ENCODE data around the gene SNRPD3.
A peak's percentile ranks its signal among the peaks of the same experiment; 100 is the strongest.

SNRPD3 gene

DNA sequence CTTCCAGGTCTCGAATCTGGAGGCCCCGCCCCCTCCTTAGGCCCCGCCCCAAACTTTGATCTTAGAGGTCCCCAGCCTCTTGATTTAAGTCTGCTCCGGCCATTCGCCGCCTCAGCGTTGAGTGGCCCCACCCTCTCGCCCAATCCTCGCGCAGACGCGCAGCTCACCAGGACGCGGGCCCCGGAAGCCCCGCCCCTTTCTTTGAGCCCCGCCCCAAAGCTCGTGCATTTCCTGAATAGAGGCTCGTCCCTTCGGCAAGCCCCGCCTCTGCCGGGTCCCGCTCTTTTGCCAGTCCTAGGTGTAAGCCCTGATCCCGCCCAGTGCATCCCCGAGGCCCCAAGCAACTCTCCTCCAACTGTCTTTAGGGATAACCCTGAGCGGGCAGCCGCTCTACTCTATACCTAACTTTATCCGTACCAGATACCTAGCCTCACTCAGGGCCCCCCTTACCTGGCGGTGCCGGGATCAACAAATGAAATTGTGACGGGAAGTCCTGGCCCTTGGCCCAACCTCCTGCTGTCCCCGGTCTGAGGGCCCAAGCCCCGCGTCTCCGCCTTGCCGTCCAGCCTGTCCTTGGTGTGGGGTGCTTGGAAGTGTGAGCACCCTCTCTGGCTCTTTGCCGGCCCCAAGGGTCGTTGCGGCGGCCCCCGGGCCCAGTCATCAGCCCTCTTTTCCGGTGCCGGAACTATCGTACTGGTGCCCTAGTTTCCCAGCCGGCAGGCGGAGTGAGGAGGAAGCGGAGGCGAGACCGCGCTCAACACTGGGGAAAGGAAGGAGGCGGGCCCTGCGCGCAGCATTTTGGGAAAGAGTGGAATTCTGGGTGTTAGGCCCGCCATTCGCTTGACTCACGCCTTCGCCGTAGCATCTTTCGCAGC lies at the start of gene SNRPD3:
Gene SNRPD3 (plus strand): TSS at position 835 of the 875 bp plus-strand sequence. CDS start 1,676 bp downstream, outside the sequence.
- Mint-ChIP-seq H3K27me3 (no peaks in the 10 kb centered on the region), H3K4me3 (peak within 1 kb of the TSS; percentile 96), H3K36me3 (peaks cover 42% of the 10 kb centered on the region), H3K27ac (peak within 1 kb of the TSS; percentile 99), H3K9me3 (no peaks in the 10 kb centered on the region), H3K4me1 (peaks cover 70% of the 10 kb centered on the region)
- DNase-seq, result peak; percentile 100
- CTCF ChIA-PET, result no interaction called here

DNA sequence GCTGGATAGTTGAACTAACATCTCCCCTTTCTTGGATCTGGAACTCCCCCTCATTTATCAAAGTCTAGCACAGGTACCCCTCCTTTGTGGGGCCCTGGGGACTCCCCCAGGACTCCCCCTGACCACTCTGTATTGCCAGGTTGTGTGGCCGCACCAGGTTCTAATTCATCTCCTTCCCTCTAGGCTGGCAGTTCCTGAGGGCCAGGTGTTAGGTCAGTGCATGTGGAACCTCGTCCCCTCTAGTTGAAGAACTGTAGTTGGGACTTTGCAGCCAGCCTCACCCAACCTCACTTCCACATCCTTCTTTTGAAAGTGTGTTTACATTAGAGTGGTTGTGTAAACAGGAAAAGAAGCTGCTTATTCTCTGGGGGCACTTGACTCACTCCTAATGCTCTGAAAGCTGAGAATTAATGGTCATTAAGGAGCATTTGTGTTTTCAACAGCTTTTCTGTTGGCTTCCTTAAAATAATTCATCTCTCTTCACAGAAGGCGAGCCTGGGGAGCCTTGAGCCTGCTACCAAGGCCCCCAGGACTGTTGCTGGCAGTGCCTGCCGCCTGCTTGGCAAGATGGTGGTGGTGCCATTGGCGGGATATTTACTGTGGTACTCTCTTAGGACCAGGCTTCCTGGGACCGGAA lies 48.9 kb upstream of the SNRPD3 start:
- no peaks in the 10 kb centered on the region for H3K36me3 Mint-ChIP-seq
- H3K9me3 Mint-ChIP-seq, result no peaks in the 10 kb centered on the region
- no peak for DNase-seq
- peaks cover 21% of the 10 kb centered on the region for H3K27me3 Mint-ChIP-seq
- H3K4me3 Mint-ChIP-seq, result no peak overlapping the region
- CTCF ChIA-PET, result interaction anchor here (0.8 to 1.4 kb wide), 3 partner anchors 15 to 84 kb away, joined by 3 to 5 read pairs (median 3); no protein-coding TSS in a partner anchor
- no peak overlapping the region for H3K27ac Mint-ChIP-seq
- peaks cover 28% of the 10 kb centered on the region for H3K4me1 Mint-ChIP-seq

DNA sequence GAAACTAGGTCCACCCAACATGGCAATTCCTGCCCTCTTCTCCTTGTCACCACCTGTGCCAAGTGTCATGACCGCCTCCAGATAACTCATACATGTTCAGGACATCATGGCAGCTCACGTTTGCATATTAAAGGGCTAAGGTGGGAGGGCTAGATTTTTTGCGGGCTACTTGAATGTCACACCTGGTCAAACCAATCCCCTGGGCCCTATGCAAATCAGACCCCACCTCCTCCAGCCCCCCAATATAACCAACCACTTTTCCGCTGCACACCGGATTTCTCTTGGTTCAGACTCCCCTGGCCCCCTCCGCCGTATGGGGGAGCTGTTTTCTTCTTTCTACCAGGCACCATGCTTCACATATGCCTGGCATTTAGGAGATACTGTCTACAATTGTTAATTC lies 48.1 kb upstream of the SNRPD3 start:
- no peak for DNase-seq
- Mint-ChIP-seq H3K27me3 (peaks cover 15% of the 10 kb centered on the region), H3K9me3 (no peaks in the 10 kb centered on the region), H3K27ac (no peak overlapping the region), H3K36me3 (no peaks in the 10 kb centered on the region), H3K4me1 (peaks cover 33% of the 10 kb centered on the region), H3K4me3 (no peak overlapping the region)
- CTCF ChIA-PET, result interaction anchor here (0.6 to 1.4 kb wide), 4 partner anchors 14 to 83 kb away, joined by 3 to 5 read pairs (median 3); no protein-coding TSS in a partner anchor

DNA sequence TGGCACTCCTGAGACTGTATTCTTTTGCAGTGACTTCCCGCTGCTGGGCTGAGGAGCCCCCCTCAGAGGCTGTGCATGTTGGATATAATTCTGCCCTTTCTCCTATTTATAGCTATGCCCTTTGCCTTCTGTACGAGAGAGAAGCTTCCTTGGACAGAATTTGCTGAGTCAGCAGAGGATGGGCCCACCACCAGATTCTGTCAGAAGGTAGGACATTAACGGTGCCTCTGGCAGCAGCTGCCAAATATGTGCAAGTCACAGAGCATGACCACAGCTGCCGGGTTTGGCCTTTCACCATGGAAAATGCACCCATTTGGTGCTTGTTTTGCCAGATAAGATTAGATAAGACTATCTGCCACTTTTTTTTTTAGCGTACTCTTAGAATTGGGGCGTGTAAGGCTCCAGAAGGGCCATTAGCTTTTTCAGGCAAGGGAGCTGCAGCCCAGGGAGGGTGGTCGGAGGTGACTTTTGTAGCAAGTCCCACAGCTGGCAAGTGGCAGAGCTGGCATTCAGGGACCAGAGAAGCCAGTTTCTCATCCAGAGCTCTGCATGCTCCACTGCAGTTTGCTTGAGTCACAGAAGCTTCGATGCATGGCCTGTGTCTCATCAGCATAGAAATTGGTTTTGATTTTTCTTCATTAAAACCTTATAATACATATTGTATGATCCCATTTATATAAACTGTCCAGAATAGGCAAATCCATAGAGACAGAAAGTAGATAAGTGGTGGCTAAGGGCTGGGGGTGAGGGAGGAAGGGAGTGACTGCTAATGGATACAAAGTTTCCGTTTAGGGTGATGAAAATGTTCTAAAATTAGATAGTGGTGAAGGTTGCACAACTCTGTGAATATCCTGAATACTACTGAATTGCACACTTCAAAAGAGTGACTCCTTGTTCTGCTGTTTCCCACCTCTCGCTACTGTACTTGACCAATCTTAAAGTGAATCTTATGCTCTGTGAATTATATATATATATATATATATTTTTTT lies 44.9 kb upstream of the SNRPD3 start:
- no peak overlapping the region for H3K27ac Mint-ChIP-seq

DNA sequence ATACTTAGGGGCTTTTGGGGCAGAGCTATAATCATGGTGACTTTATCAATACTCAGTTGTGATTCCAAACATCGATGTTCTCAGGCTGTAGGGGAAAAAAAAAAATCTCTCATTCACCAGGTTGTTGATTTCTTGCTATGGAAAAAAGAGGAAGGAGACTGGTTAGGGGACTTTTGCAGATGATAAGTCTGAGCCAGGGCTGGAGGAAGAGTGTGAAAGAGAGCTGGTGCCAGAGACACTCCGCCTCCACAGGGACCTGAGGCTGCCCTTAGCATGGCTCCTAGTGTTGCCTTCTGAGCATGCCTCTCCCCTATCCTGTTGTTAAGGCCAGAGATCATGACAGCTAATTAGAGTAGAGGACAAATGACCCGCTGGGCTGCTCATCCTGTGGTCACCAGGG lies 43.8 kb upstream of the SNRPD3 start:
- CTCF ChIA-PET, result interaction anchor here (0.8 kb wide), 1 partner anchor 9 kb away, joined by 4 read pairs; no protein-coding TSS in a partner anchor
- Mint-ChIP-seq H3K36me3 (no peaks in the 10 kb centered on the region), H3K4me3 (no peak overlapping the region), H3K27ac (no peak overlapping the region), H3K9me3 (no peaks in the 10 kb centered on the region), H3K4me1 (peaks cover 27% of the 10 kb centered on the region), H3K27me3 (peaks cover 40% of the 10 kb centered on the region)
- no peak for DNase-seq

More for the DNA sequence above, 44.9 kb upstream of the SNRPD3 start:
- CTCF ChIA-PET, result interaction anchor here (0.5 to 0.9 kb wide), 2 partner anchors 11 to 228 kb away, joined by 4 to 5 read pairs; no protein-coding TSS in a partner anchor
- Mint-ChIP-seq H3K4me3 (no peak overlapping the region), H3K36me3 (no peaks in the 10 kb centered on the region), H3K4me1 (peaks cover 31% of the 10 kb centered on the region), H3K27me3 (peaks cover 30% of the 10 kb centered on the region), H3K9me3 (no peaks in the 10 kb centered on the region)
- DNase-seq, result no peak

DNA sequence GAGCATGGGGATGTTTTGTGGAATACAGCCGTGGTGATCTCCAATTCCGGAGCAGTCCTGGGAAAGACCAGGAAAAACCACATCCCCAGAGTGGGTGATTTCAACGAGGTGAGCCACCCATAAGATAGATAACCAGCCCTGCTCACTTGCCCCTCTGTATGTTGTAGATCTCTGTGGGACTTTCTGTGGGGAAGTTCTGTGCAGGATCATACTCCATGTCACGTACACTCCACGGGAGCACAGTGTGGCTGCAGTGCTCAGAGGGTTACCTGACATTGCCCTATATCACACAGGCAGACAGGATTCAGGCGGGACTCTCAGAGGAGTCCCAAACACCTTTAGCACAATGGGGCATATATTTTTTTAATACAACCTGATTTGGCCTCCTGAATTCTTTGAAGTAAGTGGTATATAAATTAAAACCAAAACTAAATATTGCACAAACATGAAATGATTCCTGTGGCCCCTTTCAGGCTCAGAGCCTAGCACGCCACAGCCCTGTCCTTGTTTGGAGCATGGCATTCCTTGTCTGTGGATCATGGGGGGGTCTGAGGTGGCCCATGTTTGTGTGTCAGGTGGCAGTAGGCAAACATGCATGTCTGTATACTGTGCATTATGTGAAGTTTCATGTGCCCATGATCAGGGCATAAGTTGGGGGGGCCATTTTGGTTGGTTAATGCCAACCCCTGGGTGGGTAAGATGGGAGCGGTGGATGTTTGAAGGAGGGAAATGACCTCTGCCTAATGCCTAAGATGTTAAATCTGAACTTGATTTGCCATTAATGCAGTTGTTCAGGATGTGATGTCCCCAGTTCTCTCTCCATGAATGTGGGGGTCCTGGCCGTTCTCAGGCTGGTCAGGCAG lies 42.2 kb upstream of the SNRPD3 start:
- Mint-ChIP-seq H3K36me3 (no peaks in the 10 kb centered on the region), H3K4me3 (no peak overlapping the region), H3K9me3 (no peaks in the 10 kb centered on the region), H3K4me1 (peaks cover 23% of the 10 kb centered on the region), H3K27ac (no peak overlapping the region), H3K27me3 (peaks cover 43% of the 10 kb centered on the region)
- DNase-seq, result no peak
- CTCF ChIA-PET, result no interaction called here

DNA sequence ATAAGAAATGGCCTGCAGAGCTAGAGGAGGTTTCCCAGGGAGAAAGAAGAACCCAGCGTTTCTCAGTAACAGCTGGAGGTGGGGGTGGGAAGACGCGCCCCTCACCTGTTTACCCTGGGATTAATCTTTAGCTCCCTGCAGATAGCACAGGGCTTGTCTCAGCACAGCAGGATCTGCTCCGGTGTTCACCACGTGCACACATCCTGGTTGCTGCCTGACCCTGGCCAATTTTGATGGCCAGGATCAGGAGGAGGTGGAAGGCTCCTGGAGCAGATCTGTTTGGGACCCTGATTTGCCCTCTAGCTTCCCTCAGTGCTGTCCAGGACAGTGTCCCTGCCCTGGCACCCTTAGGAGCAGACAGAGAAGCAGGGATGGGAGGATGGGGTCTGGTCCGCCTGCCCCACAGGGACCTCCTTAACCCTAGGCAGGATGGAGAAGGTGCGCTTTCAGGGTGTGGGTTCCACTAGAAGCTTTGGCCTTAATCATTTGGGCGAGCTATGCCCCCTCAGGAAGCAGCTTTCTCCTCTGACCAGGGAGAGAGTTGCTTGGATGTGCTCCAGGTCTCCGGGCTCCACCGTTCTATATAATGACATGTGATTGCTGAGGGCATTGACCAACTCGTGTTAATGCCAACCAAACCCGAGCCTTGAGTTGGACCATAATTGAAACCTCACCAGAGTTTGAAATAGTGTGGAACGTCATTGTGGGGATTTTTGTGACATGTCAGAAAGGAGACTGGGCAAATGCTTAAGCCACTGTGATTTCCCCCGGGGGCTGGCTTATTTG lies 41.4 kb upstream of the SNRPD3 start:
- Mint-ChIP-seq H3K27ac (no peak overlapping the region), H3K36me3 (no peaks in the 10 kb centered on the region), H3K27me3 (peaks cover 49% of the 10 kb centered on the region), H3K4me1 (peaks cover 23% of the 10 kb centered on the region), H3K9me3 (no peaks in the 10 kb centered on the region), H3K4me3 (no peak overlapping the region)
- CTCF ChIA-PET, result interaction anchor here (0.9 kb wide), 1 partner anchor 15 kb away, joined by 3 read pairs; no protein-coding TSS in a partner anchor
- DNase-seq, result no peak

DNA sequence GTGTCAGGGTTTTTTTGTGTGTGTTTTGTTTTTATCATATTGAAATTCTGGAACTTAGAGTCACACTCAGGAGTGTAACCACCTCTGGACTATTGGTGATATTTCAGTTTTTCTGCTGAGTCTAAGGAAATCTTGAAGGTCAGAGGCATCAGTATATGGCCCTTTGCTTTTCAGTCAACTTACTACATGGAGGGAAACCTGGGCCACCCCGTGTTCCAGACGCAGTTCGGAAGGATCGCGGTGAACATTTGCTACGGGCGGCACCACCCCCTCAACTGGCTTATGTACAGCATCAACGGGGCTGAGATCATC lies 40.8 kb upstream of the SNRPD3 start:
- no peak overlapping the region for H3K27ac Mint-ChIP-seq
- H3K36me3 Mint-ChIP-seq, result no peaks in the 10 kb centered on the region
- H3K4me1 Mint-ChIP-seq, result peaks cover 23% of the 10 kb centered on the region
- no peak for DNase-seq
- H3K27me3 Mint-ChIP-seq, result peaks cover 55% of the 10 kb centered on the region
- H3K4me3 Mint-ChIP-seq, result no peak overlapping the region
- H3K9me3 Mint-ChIP-seq, result no peaks in the 10 kb centered on the region
- CTCF ChIA-PET, result interaction anchor here (0.9 to 1.2 kb wide), 2 partner anchors 12 to 15 kb away, joined by 3 to 5 read pairs; no protein-coding TSS in a partner anchor

DNA sequence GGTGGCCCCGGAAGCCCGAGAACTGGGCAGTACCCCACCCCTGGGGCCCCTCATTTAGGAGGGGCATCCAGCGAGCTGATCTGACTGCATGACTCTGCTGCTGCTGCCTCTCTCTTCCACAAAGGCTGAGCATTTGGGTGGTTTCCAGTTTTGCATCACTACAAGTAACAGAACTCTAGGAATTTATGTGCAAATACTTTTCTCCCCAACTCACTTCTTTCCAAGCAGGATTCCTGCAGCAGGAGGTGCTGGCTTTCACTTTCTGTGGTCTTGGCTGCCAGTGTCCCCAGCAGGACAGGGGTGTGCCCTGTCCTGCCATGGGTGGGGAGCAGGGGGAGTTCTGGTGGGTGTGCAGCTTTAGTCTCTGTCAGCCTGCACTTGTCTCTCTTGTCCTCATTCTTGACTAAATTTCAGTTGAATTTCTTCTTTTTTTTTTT lies 39.5 kb upstream of the SNRPD3 start:
- H3K27ac Mint-ChIP-seq, result no peak overlapping the region
- no peaks in the 10 kb centered on the region for H3K36me3 Mint-ChIP-seq
- H3K27me3 Mint-ChIP-seq, result peaks cover 55% of the 10 kb centered on the region
- CTCF ChIA-PET, result interaction anchor here (1.2 kb wide), 1 partner anchor 14 kb away, joined by 5 read pairs; no protein-coding TSS in a partner anchor
- peaks cover 11% of the 10 kb centered on the region for H3K4me1 Mint-ChIP-seq
- no peak for DNase-seq
- H3K4me3 Mint-ChIP-seq, result no peak overlapping the region
- H3K9me3 Mint-ChIP-seq, result no peaks in the 10 kb centered on the region

DNA sequence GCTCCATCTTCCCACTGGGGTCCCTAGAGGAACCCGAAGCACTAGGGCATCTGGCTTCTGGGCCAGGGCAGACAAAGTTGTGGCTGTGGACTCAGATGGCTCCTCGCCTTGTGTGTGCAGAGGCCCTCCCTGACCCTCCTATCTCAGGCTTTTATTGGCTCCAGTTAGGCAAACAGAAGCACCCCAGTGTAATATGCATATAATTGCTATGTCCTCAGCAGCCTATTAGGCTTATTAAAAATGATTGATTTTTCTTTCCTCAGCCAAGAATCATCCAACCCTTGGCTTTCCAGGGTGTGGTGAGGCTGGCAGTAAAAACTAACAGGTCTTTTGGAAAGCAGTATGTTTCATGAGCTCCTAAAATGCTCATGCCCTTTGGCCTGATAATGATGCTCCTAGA lies 38.4 kb upstream of the SNRPD3 start:
- peaks cover 7% of the 10 kb centered on the region for H3K4me1 Mint-ChIP-seq
- no peak overlapping the region for H3K27ac Mint-ChIP-seq
- H3K4me3 Mint-ChIP-seq, result no peak overlapping the region
- no peaks in the 10 kb centered on the region for H3K9me3 Mint-ChIP-seq
- CTCF ChIA-PET, result no interaction called here
- no peak for DNase-seq
- no peaks in the 10 kb centered on the region for H3K36me3 Mint-ChIP-seq
- H3K27me3 Mint-ChIP-seq, result peaks cover 55% of the 10 kb centered on the region

DNA sequence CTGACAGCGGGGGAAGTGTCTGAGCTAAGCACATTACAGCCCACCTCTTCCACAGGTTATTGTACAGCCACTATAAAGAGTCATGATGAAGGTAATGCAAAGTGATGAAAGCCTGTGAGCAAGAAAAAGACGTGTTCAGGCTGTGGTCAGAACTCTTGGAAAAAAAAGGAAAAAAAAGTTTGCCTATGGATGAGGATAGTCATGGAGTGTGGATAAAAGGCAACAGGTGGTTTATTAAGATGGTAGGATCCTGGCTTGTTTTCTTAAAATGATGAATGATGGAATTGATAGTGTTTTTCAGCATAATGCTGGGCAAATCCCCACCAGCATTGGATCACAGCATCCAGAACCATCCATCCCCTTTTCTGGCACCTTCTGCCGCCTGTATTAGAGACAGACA lies 37.6 kb upstream of the SNRPD3 start:
- Mint-ChIP-seq H3K9me3 (no peaks in the 10 kb centered on the region), H3K27ac (no peak overlapping the region), H3K4me3 (no peak overlapping the region), H3K27me3 (peaks cover 53% of the 10 kb centered on the region), H3K4me1 (peaks cover 3% of the 10 kb centered on the region), H3K36me3 (no peaks in the 10 kb centered on the region)
- CTCF ChIA-PET, result interaction anchor here (1.0 kb wide), 1 partner anchor 83 kb away, joined by 3 read pairs; no protein-coding TSS in a partner anchor
- no peak for DNase-seq

DNA sequence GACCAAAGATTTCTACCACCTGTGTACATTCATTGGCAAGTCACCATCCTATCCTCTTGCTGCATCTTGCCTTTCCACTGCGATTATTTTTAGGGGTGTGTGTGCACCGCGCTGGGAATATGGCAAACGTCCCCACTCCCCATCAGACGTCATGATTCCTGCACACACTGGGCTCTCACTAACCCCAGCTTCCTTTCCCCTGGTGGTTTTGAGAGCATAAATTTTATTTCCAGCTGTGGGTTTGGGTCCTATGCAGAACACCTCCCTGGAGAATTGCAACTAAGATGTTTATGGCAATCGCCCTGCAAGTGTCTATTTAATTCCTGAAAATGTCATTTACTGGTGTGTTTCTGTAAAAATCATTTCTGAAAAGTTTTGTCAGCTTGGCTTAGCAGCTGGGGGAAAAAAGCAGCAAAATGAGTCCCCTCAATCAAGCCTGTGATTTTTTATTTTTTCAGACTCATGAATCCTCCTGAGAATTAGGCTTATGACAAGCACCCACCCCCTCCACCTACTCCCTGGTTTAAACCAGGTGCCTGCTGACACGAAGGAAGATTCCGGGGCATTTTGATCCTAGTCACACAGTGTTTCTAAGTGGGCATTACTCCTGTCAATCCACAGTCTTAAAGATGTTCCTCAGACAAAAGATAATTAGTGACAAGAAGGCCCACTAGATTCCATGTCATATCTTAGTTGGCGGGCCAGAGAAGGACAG lies 36.9 kb upstream of the SNRPD3 start:
- Mint-ChIP-seq H3K27me3 (peaks cover 46% of the 10 kb centered on the region), H3K27ac (no peak overlapping the region), H3K4me1 (peaks cover 3% of the 10 kb centered on the region), H3K4me3 (no peak overlapping the region), H3K36me3 (no peaks in the 10 kb centered on the region), H3K9me3 (no peaks in the 10 kb centered on the region)
- CTCF ChIA-PET, result interaction anchor here (1.0 kb wide), 1 partner anchor 84 kb away, joined by 3 read pairs; no protein-coding TSS in a partner anchor
- DNase-seq, result no peak
